Pancreas (tissue), 10 donors: ENCODE data around the gene MYO1C. TPM values are rescaled to one million over a fixed set of nuclear protein-coding genes. Genes with fewer than 3 reads are reported as not detected.
A peak's percentile ranks its signal among the peaks of the same experiment; 100 is the strongest.

Experiments
- ATAC-seq, 4 donors: fragments of 200-7000 bp; cut with Tn5 transposase; one replicate each; pipeline versions ENCODE4 v1.8.0 to v1.9.1; 2020; ENCODE audit warnings: mild to moderate bottlenecking in 4 of 4, moderate library complexity in 4 of 4
- DNase-seq, 6 donors: peaks; one replicate each; pipeline ENCODE4 v3.0.0-alpha.2; 2020
- FAIRE-seq: peaks from 2 replicates; lab custom pipeline; 2012; peaks lifted over from hg19 to GRCh38; lab: Jason Lieb, UNC
- H3K27ac ChIP-seq, 4 donors: fragments of 200-600 bp; sonication (generic); 1 replicate in 3 of 4; 2 replicates in 1 of 4; pipeline versions ENCODE4 v1.5.0 to v1.8.0; 2020
- H3K27me3 ChIP-seq, 4 donors: fragments of 200-600 bp; one replicate each; pipeline ENCODE4 v1.8.0; 2021
- H3K36me3 ChIP-seq, 3 donors: fragments of 200-600 bp; sonication (generic) in 1 of 3; one replicate each; pipeline versions ENCODE4 v1.5.0 to v1.8.0; 2020 to 2021
- H3K4me1 ChIP-seq, 3 donors: fragments of 200-600 bp; one replicate each; pipeline ENCODE4 v1.8.0; 2021
- H3K4me3 ChIP-seq, 4 donors: fragments of 200-600 bp; sonication (generic) in 2 of 4; one replicate each; pipeline versions ENCODE4 v1.5.0 to v1.8.0; 2020 to 2021
- H3K9me3 ChIP-seq, 4 donors: fragments of 200-600 bp; one replicate each; pipeline ENCODE4 v1.8.0; 2021
- CTCF ChIP-seq, 4 donors: fragments of 200-600 bp; sonication (generic) in 3 of 4; IDR thresholded peaks; one replicate each; pipeline versions ENCODE4 v1.5.0 to v1.8.0; 2021; ENCODE audit warnings: antibody characterized with exemption in 4 of 4
- WGBS, 2 donors: extraction: QIAGEN DNeasy Blood & Tissue Kit; methylation state at CpG; one replicate each; pipeline ENCODE4 v1.1.7; 2013; 5-methylcytosine and 5-hydroxymethylcytosine counted together
- intact Hi-C, 3 donors: fragments of 100-400 bp; cut with DNase I; formaldehyde crosslinking; loops; one replicate each; pipeline versions ENCODE4 v1.11.1 to v1.14.2; 2022
- polyA plus RNA-seq, 2 donors: library from polyadenylated mRNA; stranded (reverse); fragments of 200-250 nt; gene quantifications; one replicate each; pipeline ENCODE4 v1.2.3, GENCODE V29; 2013
- total RNA-seq, 6 donors: library from RNA; stranded (reverse); fragmentation: NEBNext Ultra II Directional in 4 of 6; extraction: Animal tissue kit (Norgen Biotek cat#: 25700) in 4 of 6; gene quantifications; one replicate each; pipeline versions ENCODE4 v1.2.1 to v1.2.4, GENCODE V29; 2021 to 2023
- donor health status: healthy with polysubstance abuse.
- donor health status: DM: no; HTN: no; CAD: no; lungs with moderate emphysema.
- donor health status: DM: no; HTN: no; CAD: no.
- donor health status: control.
- donor health status: control.
- donor health status: Bipolar disorder and iron deficiency.
- donor health status: DM: yes; HTN: yes; CAD: no.
- donor health status: DM: no; HTN: no; CAD: no.
- donor health status: DM: no; HTN: no; CAD: no.
- donor health status: DM: yes; HTN: yes; CAD: no.

The MYO1C gene
- total and polyA plus RNA-seq, 8 donors, result 57.2 to 138 (median 99.3) TPM

DNA sequence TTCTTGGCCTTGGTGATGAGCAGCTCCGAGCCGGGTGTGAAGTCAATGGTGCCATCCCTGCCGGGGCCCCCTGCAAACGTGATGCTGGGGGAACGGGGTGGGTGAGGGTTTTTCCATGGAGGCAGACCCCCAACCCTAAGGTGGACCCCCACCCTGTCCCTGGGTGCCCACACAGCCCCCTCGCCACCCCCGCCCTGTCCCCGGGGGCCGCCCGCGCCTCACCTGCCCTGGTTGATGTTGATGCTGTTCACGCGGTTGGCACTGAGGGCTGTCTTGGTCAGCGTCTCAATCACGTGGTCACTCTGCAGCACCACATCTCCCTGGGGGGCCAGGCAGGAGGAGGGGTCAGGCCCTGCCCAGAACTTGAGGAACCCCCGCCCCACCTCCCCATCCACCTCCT, 25.2 kb downstream of the MYO1C start:
- Histone ChIP-seq H3K36me3 (peaks cover 0 to 59% (median 8%) of the 10 kb centered on the region in 3 donors), H3K27me3 (no peaks in the 10 kb centered on the region), H3K27ac (no peak overlapping the region), H3K4me3 (no peak overlapping the region), H3K9me3 (no peaks in the 10 kb centered on the region), H3K4me1 (no peaks in the 10 kb centered on the region)
- FAIRE-seq, result no peak
- DNase-seq, result no peak
- TF ChIP-seq CTCF (IDR thresholded peaks at IDR 0.05), result no peak
- WGBS, 2 donors, result 93 to 98% methylated on average over 13 to 16 of the region's 16 CpGs
- no peak for ATAC-seq
- intact Hi-C loops, result no loop called here

GRCh38 chr17:1464186-1464585, 28.3 kb downstream of the MYO1C start:
- FAIRE-seq (no peak), ATAC-seq (no peak), DNase-seq (no peak)
- no peak for TF ChIP-seq CTCF (IDR thresholded peaks at IDR 0.05)
- Histone ChIP-seq H3K9me3 (no peaks in the 10 kb centered on the region), H3K36me3 (peaks cover 0 to 32% (median 8%) of the 10 kb centered on the region in 3 donors), H3K27me3 (no peaks in the 10 kb centered on the region), H3K4me1 (peaks cover 10 to 14% (median 10%) of the 10 kb centered on the region in 3 donors), H3K4me3 (no peak overlapping the region), H3K27ac (no peak overlapping the region)
- intact Hi-C loops, result no loop called here
- WGBS, 2 donors, result 73 to 76% methylated on average over 8 of the region's 8 CpGs

DNA sequence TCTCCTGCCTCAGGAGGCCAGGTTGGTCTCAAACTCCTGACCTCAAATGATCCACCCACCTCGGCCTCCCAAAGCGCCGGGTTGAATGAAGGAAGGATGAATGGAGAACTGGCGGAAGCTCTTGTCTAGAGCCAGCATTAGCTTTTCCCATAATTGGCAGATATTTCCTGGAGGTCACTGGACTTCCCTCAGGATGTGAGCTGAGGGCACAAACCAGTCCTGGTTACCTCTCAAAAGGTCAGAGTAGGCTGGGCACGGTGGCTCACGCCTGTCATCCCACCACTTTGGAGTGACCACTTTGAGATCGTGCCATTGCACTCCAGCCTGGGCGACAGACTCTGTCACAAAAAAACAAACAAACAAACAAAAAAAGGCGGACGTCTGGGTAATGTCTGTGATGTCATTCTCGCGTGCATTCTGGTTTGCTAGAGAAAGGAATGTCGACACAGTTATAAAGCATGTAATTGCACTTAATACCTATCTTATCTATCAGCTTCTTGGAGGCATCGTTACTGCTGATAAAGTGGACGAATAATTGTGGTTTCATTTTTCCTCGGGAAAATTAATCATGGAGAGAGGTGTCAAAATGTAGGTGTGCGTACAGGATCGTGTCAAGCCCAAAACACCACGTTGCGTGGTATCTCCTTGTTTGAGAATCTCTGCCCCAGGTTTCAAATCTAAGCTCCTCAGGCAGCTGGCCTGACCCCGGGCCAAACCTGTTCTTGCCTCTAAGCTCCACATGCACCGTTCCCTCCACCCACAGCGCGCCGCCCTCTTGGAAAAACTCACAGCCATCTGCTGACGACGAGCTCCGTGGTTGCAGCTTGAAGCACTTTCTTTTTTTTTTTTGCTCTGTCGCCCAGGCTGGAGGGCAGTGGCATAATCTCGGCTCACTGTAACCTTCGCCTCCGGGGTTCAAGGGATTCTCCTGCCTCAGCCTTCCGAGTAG, 30.0 kb downstream of the MYO1C start:
- WGBS, 2 donors, result 72 to 73% methylated on average over 33 of the region's 33 CpGs
- DNase-seq (peak in 2 of 6 donors; percentile 24 to 71), FAIRE-seq (no peak), ATAC-seq (no peak)
- Histone ChIP-seq H3K27me3 (no peaks in the 10 kb centered on the region), H3K4me1 (peaks cover 10 to 14% (median 10%) of the 10 kb centered on the region in 3 donors), H3K9me3 (no peaks in the 10 kb centered on the region), H3K27ac (no peak overlapping the region), H3K36me3 (peaks cover 0 to 18% (median 0%) of the 10 kb centered on the region in 3 donors), H3K4me3 (no peak overlapping the region)
- intact Hi-C loops, result no loop called here
- no peak for TF ChIP-seq CTCF (IDR thresholded peaks at IDR 0.05)

- TF ChIP-seq CTCF (IDR thresholded peaks at IDR 0.05), result no peak
- FAIRE-seq (no peak), DNase-seq (no peak), ATAC-seq (no peak)
- WGBS, 2 donors, result 89 to 91% methylated on average over 18 of the region's 18 CpGs
- intact Hi-C loops, result no loop called here
- peaks cover 0 to 10% (median 0%) of the 10 kb centered on the region in 3 donors for H3K36me3 ChIP-seq
- H3K4me1 ChIP-seq, result peaks cover 14% of the 10 kb centered on the region in 3 donors
- no peaks in the 10 kb centered on the region for H3K27me3 ChIP-seq
- peak overlapping the region in 2 of 4 donors; percentile 74 to 76 for H3K27ac ChIP-seq
- no peaks in the 10 kb centered on the region for H3K9me3 ChIP-seq
- H3K4me3 ChIP-seq, result no peak overlapping the region
These were observed 31.1 kb downstream of the MYO1C start for GRCh38 chr17:1461198-1461944.
